GM23248 (cell line): ENCODE measurements around the gene EFCAB6.

Source experiments
- EZH2 ChIP-seq: fragments of 200-600 bp; sonication (generic); IDR thresholded peaks from 2 replicates; pipeline ENCODE4 v1.6.1; 2018; ENCODE audit warnings: antibody characterized with exemption, mild to moderate bottlenecking; ENCODE audit not compliant: insufficient read depth, poor library complexity, severe bottlenecking
- EZH2phosphoT487 ChIP-seq: fragments of 200-600 bp; sonication (generic); IDR thresholded peaks from 2 replicates; pipeline ENCODE4 v1.6.1; 2018; ENCODE audit warnings: antibody characterized with exemption, moderate library complexity, mild to moderate bottlenecking, low read depth; ENCODE audit not compliant: insufficient read depth

- TF ChIP-seq EZH2 (no peak), EZH2phosphoT487 (no peak)
Observed at GRCh38 chr22:43714104-43714503, 98.0 kb downstream of the EFCAB6 start.
